Osteoblast (primary cell): ENCODE results near the gene NAP1L5. TPM values are rescaled to one million over a fixed set of nuclear protein-coding genes. Genes with fewer than 3 reads are reported as not detected.

Experiments used
- DNase-seq: peaks from one replicate; pipeline ENCODE4 v3.0.0; 2011; ENCODE audit warnings: low spot score, mixed read lengths; ENCODE audit not compliant: insufficient read length; ENCODE audit errors: missing footprints
- H2AFZ ChIP-seq: 2 replicates; pipeline ENCODE4 v1.6.0; 2011; ENCODE audit warnings: mild to moderate bottlenecking, low read length
- H3K27ac ChIP-seq: 2 replicates; pipeline ENCODE4 v1.5.1; 2011; ENCODE audit warnings: mild to moderate bottlenecking, low read depth, low read length, moderate library complexity
- H3K27me3 ChIP-seq: 2 replicates; pipeline ENCODE4 v1.6.0; 2012; ENCODE audit warnings: mild to moderate bottlenecking, control low read depth, inconsistent platforms, low read length, moderate library complexity; ENCODE audit not compliant: insufficient read depth
- H3K36me3 ChIP-seq: 2 replicates; pipeline ENCODE4 v1.5.1; 2011; ENCODE audit warnings: mild to moderate bottlenecking, low read length, control low read depth, moderate library complexity; ENCODE audit not compliant: insufficient read depth
- H3K4me1 ChIP-seq: 2 replicates; pipeline ENCODE4 v1.5.1; 2011; ENCODE audit warnings: mild to moderate bottlenecking, low read length, control low read depth, moderate library complexity; ENCODE audit not compliant: insufficient read depth
- H3K4me2 ChIP-seq: 2 replicates; pipeline ENCODE4 v1.6.0; 2011; ENCODE audit warnings: mild to moderate bottlenecking, low read length; ENCODE audit not compliant: insufficient read depth
- H3K4me3 ChIP-seq: fragments of 200-600 bp; sonication (generic); 3 replicates; pipeline ENCODE4 v1.5.1; 2012; ENCODE audit warnings: mild to moderate bottlenecking, low read length, inconsistent platforms; ENCODE audit not compliant: insufficient read depth
- H3K79me2 ChIP-seq: 2 replicates; pipeline ENCODE4 v1.6.0; 2012; ENCODE audit warnings: mild to moderate bottlenecking, low read length, control low read depth, inconsistent platforms; ENCODE audit not compliant: insufficient read depth
- H3K9me3 ChIP-seq: 2 replicates; pipeline ENCODE4 v1.5.1; 2011; ENCODE audit warnings: low read depth, low read length, control low read depth
- H4K20me1 ChIP-seq: 2 replicates; pipeline ENCODE4 v1.6.0; 2012; ENCODE audit warnings: mild to moderate bottlenecking, low read length, control low read depth; ENCODE audit not compliant: insufficient read depth
- CTCF ChIP-seq: IDR thresholded peaks from 2 replicates; pipeline ENCODE4 v1.5.1; 2011; ENCODE audit warnings: mild to moderate bottlenecking, low read depth, low read length, moderate library complexity; ENCODE audit errors: extremely low read depth
- total RNA-seq: library from RNA; depleted of rRNA; stranded (reverse); fragments of >200 nt; gene quantifications from 2 replicates; pipeline ENCODE4 v1.2.3, GENCODE V29; 2012

NAP1L5 gene
- total RNA-seq, 1 donor, result 5.1 TPM

GRCh38 chr4:88724406-88724805 lies 26.8 kb upstream of the NAP1L5 start:
- Histone ChIP-seq H3K9me3 (no peaks in the 10 kb centered on the region), H3K27me3 (no peaks in the 10 kb centered on the region), H3K4me3 (no peak overlapping the region), H3K36me3 (peaks cover 15% of the 10 kb centered on the region), H3K79me2 (no peaks in the 10 kb centered on the region), H2AFZ (no peak overlapping the region), H3K4me2 (no peak overlapping the region), H4K20me1 (no peaks in the 10 kb centered on the region), H3K4me1 (peaks cover 9% of the 10 kb centered on the region), H3K27ac (no peak overlapping the region)
- DNase-seq, result no peak
- TF ChIP-seq CTCF, result no peak

- Histone ChIP-seq H3K36me3 (peaks cover 6% of the 10 kb centered on the region), H3K4me2 (no peak overlapping the region), H3K79me2 (no peaks in the 10 kb centered on the region), H4K20me1 (no peaks in the 10 kb centered on the region), H3K27me3 (no peaks in the 10 kb centered on the region), H2AFZ (no peak overlapping the region), H3K9me3 (no peaks in the 10 kb centered on the region), H3K4me3 (no peak overlapping the region), H3K4me1 (peaks cover 9% of the 10 kb centered on the region), H3K27ac (no peak overlapping the region)
- no peak for DNase-seq
- no peak for TF ChIP-seq CTCF
Observed at GRCh38 chr4:88722828-88723227, 25.2 kb upstream of the NAP1L5 start.

- DNase-seq, result no peak
- no peak for TF ChIP-seq CTCF
- H3K4me2 ChIP-seq, result no peak overlapping the region
- peaks cover 9% of the 10 kb centered on the region for H3K4me1 ChIP-seq
- no peak overlapping the region for H3K4me3 ChIP-seq
- no peak overlapping the region for H3K27ac ChIP-seq
- no peaks in the 10 kb centered on the region for H3K27me3 ChIP-seq
- H3K36me3 ChIP-seq, result peaks cover 6% of the 10 kb centered on the region
- no peaks in the 10 kb centered on the region for H3K79me2 ChIP-seq
- no peaks in the 10 kb centered on the region for H3K9me3 ChIP-seq
- H4K20me1 ChIP-seq, result no peaks in the 10 kb centered on the region
- no peak overlapping the region for H2AFZ ChIP-seq
Observed at GRCh38 chr4:88722276-88722780, 24.7 kb upstream of the NAP1L5 start.

GRCh38 chr4:88720451-88721428 lies 23.1 kb upstream of the NAP1L5 start:
- Histone ChIP-seq H3K4me1 (peaks cover 4% of the 10 kb centered on the region), H3K9me3 (peaks cover 3% of the 10 kb centered on the region), H3K27ac (no peak overlapping the region), H2AFZ (no peak overlapping the region), H3K4me3 (no peak overlapping the region), H3K36me3 (peaks cover 12% of the 10 kb centered on the region), H4K20me1 (no peaks in the 10 kb centered on the region), H3K27me3 (no peaks in the 10 kb centered on the region), H3K79me2 (no peaks in the 10 kb centered on the region), H3K4me2 (no peak overlapping the region)
- DNase-seq, result peak; percentile 65
- TF ChIP-seq CTCF, result no peak
